Right cardiac atrium (tissue), 5 donors: ENCODE results near the gene PPP4R1. TPM values are rescaled to one million over a fixed set of nuclear protein-coding genes. Genes with fewer than 3 reads are reported as not detected.

Experiments used
- ATAC-seq, 2 donors: fragments of 200-7000 bp; cut with Tn5 transposase; one replicate each; pipeline versions ENCODE4 v1.8.0 to v1.9.1; 2020; ENCODE audit warnings: moderate library complexity in 2 of 2, mild to moderate bottlenecking in 1 of 2
- DNase-seq, 3 donors: peaks; one replicate each; pipeline ENCODE4 v3.0.0-alpha.2; 2020
- H3K27ac ChIP-seq: one replicate; pipeline ENCODE4 v1.5.1; 2013; ENCODE audit warnings: mild to moderate bottlenecking, low read length, control low read depth, moderate library complexity
- H3K27me3 ChIP-seq: one replicate; pipeline ENCODE4 v1.6.1; 2013; ENCODE audit not compliant: control insufficient read depth, insufficient read depth
- H3K4me1 ChIP-seq: one replicate; pipeline ENCODE4 v1.6.1; 2013; ENCODE audit warnings: low read length; ENCODE audit not compliant: control insufficient read depth, insufficient read depth
- H3K4me3 ChIP-seq: one replicate; pipeline ENCODE4 v1.5.1; 2013; ENCODE audit warnings: low read length, control low read depth
- H3K9me3 ChIP-seq: one replicate; pipeline ENCODE4 v1.6.1; 2013; ENCODE audit warnings: low read length; ENCODE audit not compliant: control insufficient read depth
- WGBS: extraction: QIAGEN DNeasy Blood & Tissue Kit; methylation state at CpG from one replicate; pipeline ENCODE4 v1.1.7; 2013; 5-methylcytosine and 5-hydroxymethylcytosine counted together
- intact Hi-C, 4 donors: fragments of 100-400 bp; cut with DNase I; formaldehyde crosslinking; loops; one replicate each; pipeline versions ENCODE4 v1.11.0 to v1.14.0; 2022 to 2023
- polyA plus RNA-seq: library from polyadenylated mRNA; stranded (reverse); fragments of 200-250 nt; gene quantifications from one replicate; pipeline ENCODE4 v1.2.3, GENCODE V29; 2013
- total RNA-seq, 4 donors: library from RNA; stranded (reverse); fragmentation: NEBNext Ultra II Directional; extraction: Animal tissue kit (Norgen Biotek cat#: 25700); gene quantifications; one replicate each; pipeline ENCODE4 v1.2.1, GENCODE V29; 2021
- donor health status: healthy with polysubstance abuse.
- donor health status: DM: no; HTN: yes; CAD: no.
- donor health status: DM: no; HTN: no; CAD: no.
- donor health status: DM: no; HTN: yes; CAD: no; lungs with severe emphysema.
- donor health status: DM: yes; HTN: yes; CAD: no.

Gene PPP4R1
- total and polyA plus RNA-seq, 5 donors, result 18.8 to 95.8 (median 63.1) TPM

DNA sequence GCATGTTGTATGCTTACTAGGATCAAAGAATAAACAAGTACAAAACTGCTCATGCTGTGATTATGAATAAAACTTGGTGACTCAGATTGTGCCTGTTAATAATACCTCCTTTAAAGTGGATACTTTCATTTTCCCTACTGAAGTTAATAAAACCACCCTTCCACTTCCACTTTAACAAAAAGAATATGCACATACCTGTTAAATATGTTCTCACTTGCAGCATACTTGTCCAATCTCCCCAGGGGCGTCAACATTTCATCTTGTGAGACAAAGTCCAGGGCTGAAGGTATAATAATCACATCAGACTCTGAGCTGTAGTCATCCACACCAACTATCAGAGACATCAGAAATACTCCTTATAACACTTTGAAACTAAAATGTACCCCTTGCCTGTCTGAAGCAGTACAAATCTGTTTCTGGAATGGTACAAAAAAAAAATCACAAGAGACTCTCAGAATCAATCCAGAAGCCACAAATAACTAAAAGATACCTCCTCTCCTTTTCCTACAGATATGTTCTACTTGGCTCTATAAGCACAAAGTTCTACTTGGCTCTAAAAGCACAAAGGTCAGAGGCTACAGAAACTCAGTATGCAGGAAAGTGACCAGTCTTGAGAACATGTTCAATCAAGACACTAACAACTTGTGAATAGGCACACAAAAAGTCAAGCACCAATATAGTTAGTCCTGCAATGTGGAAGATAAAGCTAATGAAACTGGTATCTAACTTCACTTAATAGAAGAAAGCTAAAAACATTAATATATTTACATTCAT lies 19.3 kb downstream of the PPP4R1 start:
- H3K27me3 ChIP-seq, result no peaks in the 10 kb centered on the region
- H3K4me1 ChIP-seq, result no peaks in the 10 kb centered on the region
- H3K9me3 ChIP-seq, result no peaks in the 10 kb centered on the region
- ATAC-seq (peak in 1 of 2 donors; percentile 32), DNase-seq (no peak)
- intact Hi-C loops, result no loop called here
- no peak overlapping the region for H3K4me3 ChIP-seq
- no peak overlapping the region for H3K27ac ChIP-seq
- 43% methylated on average over 1 of the region's 1 CpG for WGBS

DNA sequence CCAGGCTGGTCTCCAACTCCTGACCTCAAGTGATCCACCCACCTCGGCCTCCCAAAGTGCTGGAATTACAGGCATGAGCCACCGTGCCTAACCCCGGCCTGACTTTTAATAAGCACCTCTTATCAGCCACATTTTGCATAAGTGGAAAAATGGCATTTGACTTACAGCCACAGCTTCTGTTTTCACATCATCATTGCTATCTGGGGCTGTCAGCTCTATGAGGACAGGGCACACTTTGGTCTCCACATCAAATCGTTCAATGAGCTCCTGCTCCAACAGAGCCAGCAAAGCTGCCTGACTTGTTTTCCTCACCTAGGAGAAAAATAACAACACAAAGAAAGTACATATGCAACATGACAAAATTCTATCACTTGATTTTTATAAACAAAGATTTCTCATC lies 26.4 kb downstream of the PPP4R1 start:
- peak in 1 of 2 donors; percentile 33 for ATAC-seq

DNA sequence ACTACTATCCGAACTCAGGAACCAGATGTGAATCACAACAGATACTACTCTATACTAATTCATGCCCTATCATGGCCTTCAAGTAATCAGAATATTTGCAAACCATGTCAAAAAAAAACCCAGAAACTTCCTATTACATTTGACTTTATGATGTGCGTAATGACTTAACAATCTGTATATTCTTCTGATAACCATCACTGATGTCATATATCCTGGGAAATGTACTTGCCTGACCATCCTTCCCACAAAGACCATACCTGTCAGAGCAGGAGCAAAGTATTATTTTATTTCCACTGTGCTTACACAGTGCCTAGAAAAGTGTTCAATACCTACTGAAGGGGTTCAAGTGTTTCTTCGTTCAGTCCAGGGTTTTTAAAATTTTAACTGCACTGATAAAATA lies 27.5 kb downstream of the PPP4R1 start:
- Histone ChIP-seq H3K27ac (no peak overlapping the region), H3K4me1 (no peaks in the 10 kb centered on the region)
- WGBS, result 92% methylated on average over 3 of the region's 3 CpGs

More for the DNA sequence above, 26.4 kb downstream of the PPP4R1 start:
- WGBS, result 66% methylated on average over 4 of the region's 4 CpGs
- Histone ChIP-seq H3K4me3 (no peak overlapping the region), H3K4me1 (no peaks in the 10 kb centered on the region), H3K27ac (no peak overlapping the region), H3K9me3 (no peaks in the 10 kb centered on the region), H3K27me3 (no peaks in the 10 kb centered on the region)
- intact Hi-C loops, result no loop called here
- no peak for DNase-seq

DNA sequence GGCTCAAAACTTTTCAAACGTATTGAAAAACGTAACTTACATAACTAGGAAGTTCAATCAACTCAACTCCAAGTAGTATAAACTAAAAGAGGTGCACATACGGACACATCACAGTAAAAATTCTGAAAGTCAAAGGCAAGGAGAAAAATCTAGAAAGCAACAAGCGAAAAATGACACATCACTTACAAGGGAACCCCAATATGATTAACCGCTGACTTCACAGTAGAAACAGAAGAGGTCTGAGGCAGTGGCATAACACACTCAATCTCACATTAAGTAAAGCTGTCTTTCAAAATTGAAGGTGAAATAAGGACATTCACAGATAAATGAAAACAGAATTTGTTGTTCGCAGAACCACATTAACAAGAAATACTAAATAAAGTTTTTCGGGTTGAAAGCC lies 32.7 kb downstream of the PPP4R1 start:
- H3K4me3 ChIP-seq, result no peak overlapping the region
- no peaks in the 10 kb centered on the region for H3K27me3 ChIP-seq
- 97% methylated on average over 7 of the region's 7 CpGs for WGBS
- no peak overlapping the region for H3K27ac ChIP-seq
- H3K4me1 ChIP-seq, result no peaks in the 10 kb centered on the region
- ATAC-seq (no peak), DNase-seq (no peak)
- intact Hi-C loops, result no loop called here
- no peaks in the 10 kb centered on the region for H3K9me3 ChIP-seq

More for the DNA sequence above, 27.5 kb downstream of the PPP4R1 start:
- H3K27me3 ChIP-seq, result no peaks in the 10 kb centered on the region
- no peak overlapping the region for H3K4me3 ChIP-seq
- intact Hi-C loops, result no loop called here
- ATAC-seq (no peak), DNase-seq (no peak)
- H3K9me3 ChIP-seq, result no peaks in the 10 kb centered on the region

DNA sequence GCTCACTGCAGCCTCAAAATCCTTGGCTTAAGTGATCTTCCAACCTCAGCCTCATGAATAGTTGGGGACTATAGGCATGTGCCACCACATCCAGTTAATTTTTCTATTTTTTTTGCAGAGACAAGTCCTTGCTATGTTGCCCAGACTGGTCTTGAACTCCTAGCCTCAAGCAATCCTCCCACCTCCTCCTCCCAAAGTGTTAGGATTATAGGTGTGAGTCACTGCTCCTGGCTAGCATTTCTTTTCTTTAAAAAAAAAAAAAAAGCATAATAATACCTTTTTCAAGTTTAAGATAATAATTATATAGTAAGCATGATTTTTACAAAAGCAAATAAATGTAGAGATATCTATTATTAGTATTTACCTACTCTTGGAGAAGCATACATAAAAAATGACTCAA lies 36.1 kb downstream of the PPP4R1 start:
- no peaks in the 10 kb centered on the region for H3K4me1 ChIP-seq
- intact Hi-C loops, result loop anchor here in 2 of 4 donors (10.0 kb wide), 2 partner anchors 196 to 346 kb away; no protein-coding TSS in a partner anchor

DNA sequence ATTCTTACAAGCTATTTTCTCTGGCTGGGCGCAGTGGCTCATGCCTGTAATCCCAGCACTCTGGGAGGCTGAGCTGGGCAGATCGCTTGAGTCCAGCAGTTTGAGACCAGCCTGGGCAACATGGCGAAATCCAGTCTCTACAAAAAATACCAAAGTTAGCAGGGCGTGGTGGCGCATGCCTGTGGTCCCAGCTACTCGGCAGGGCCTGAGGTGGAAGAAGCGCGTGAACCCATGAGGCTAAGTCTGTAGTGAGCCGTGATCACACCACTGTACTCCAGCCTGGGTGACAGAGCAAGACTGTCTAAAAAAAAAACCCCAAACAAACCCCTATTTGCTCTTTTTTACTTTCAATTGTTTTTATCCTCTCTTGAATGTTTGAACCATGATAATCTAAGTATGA lies 37.0 kb downstream of the PPP4R1 start:
- intact Hi-C loops, result loop anchor here in 2 of 4 donors (10.0 kb wide), 2 partner anchors 197 to 347 kb away; no protein-coding TSS in a partner anchor
- Histone ChIP-seq H3K27ac (no peak overlapping the region), H3K4me3 (no peak overlapping the region), H3K27me3 (no peaks in the 10 kb centered on the region), H3K4me1 (no peaks in the 10 kb centered on the region), H3K9me3 (no peaks in the 10 kb centered on the region)
- WGBS, result 88% methylated on average over 9 of the region's 9 CpGs
- DNase-seq (peak in 1 of 3 donors; percentile 37), ATAC-seq (no peak)

More for the DNA sequence above, 36.1 kb downstream of the PPP4R1 start:
- no peak overlapping the region for H3K4me3 ChIP-seq
- H3K27me3 ChIP-seq, result no peaks in the 10 kb centered on the region
- no peak overlapping the region for H3K27ac ChIP-seq
- ATAC-seq, result no peak
- DNase-seq, result no peak
- no peaks in the 10 kb centered on the region for H3K9me3 ChIP-seq

DNA sequence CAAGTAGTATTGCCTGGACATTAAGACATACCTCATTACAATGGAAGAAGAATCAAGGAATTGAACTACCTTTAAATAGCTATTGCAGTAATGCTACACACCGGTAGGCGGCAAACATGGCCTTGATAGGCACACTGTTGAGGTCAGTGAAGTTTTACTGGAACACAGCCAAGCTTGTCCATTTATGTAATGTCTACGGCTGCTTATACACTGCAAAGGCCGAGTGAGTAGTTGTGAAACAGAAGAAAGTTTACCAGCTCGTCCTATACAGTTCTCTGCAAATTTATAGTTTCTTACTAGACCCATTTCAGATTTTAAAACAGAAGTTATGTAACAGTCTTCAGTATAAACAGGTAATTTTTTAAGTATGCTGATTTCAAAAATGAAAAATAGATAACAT lies 38.8 kb downstream of the PPP4R1 start:
- Histone ChIP-seq H3K27ac (no peak overlapping the region), H3K4me1 (no peaks in the 10 kb centered on the region), H3K27me3 (no peaks in the 10 kb centered on the region), H3K9me3 (no peaks in the 10 kb centered on the region), H3K4me3 (no peak overlapping the region)
- peak; percentile 97 for ATAC-seq
- intact Hi-C loops, result loop anchor here in 2 of 4 donors (10.0 kb wide), 2 partner anchors 199 to 349 kb away; no protein-coding TSS in a partner anchor
- DNase-seq, result peak; percentile 65 to 77 (median 67)
- WGBS, result 9% methylated on average over 5 of the region's 5 CpGs

DNA sequence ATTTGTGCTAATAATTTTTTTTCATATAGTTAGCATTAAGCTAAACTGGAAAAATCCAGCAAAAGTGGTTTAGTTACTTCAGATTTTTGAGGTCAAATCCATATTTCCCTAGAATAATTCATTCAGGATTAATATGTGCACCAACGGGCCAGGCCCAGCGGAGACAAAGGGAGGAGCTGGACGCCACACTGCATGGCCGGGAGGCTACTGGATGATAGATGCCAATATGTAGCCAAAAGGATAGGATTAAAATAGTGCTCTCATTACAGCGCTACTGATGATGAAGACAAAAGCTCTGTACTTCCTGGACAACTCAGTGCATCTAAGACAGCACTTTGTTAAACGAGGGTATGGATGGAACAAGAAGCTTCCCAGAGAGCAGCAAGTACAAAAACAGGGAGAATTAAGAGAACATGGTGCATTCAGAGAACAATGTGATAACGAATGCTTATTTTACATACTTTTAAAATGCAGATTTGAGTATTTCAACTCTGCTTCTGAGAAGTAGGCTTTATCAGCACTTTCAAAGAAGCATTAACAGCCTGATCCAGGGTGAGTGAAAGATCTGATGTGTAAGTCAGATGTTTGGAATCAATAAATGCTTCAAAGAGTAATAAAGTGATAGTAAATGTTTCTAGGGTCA lies 39.8 kb downstream of the PPP4R1 start:
- no peak overlapping the region for H3K27ac ChIP-seq
- WGBS, result 84% methylated on average over 7 of the region's 7 CpGs
- no peak overlapping the region for H3K4me3 ChIP-seq
- no peaks in the 10 kb centered on the region for H3K27me3 ChIP-seq
- ATAC-seq (no peak), DNase-seq (no peak)
- no peaks in the 10 kb centered on the region for H3K9me3 ChIP-seq
- intact Hi-C loops, result loop anchor here in 2 of 4 donors (10.0 kb wide), 2 partner anchors 200 to 350 kb away; no protein-coding TSS in a partner anchor
- no peaks in the 10 kb centered on the region for H3K4me1 ChIP-seq

DNA sequence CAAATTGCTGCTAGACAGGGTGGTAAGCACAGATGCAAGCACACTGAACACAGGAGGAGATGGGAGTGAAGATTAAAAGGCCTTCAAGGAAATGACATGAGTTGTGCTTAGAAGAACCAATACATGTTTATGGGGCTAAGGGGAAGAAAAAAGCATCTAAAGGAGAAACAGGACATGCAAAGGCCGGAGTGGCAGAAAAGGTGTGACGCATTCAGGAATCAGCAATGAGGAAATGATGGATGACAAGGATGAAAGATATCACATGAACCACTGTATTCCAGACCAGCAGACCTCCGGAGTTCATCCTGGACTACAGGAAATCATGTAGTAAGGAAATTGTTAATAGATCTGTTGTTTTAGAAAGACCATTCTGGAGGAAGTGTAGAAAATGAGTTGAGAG lies 42.8 kb downstream of the PPP4R1 start:
- no peak for ATAC-seq
- H3K4me3 ChIP-seq, result no peak overlapping the region
- H3K4me1 ChIP-seq, result no peaks in the 10 kb centered on the region
- intact Hi-C loops, result loop anchor here in 2 of 4 donors (10.0 kb wide), 2 partner anchors 203 to 353 kb away; no protein-coding TSS in a partner anchor
- no peaks in the 10 kb centered on the region for H3K9me3 ChIP-seq
- H3K27ac ChIP-seq, result no peak overlapping the region
- 78% methylated on average over 3 of the region's 3 CpGs for WGBS
- no peak for DNase-seq
- no peaks in the 10 kb centered on the region for H3K27me3 ChIP-seq

DNA sequence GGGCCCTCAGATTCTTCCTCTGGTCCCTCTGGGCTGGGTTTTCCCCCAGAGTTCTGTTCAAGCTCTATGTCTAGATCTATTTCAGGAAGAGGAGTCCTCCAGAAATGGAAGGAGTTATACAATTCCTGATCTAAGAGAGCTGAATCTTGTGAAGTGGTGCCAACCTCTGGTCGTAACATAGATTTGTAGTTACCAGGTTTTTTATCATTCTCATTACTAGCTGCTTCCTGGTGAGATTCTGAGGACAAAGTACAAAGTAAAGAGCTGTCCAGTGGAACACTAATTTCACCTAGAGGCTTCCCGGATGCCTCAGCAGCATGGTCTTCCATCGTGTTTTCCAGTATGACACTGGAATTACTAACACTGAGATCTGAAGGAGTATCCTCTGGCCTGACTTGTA lies 44.1 kb downstream of the PPP4R1 start:
- no peaks in the 10 kb centered on the region for H3K9me3 ChIP-seq
- no peak for DNase-seq
- intact Hi-C loops, result loop anchor here in 2 of 4 donors (10.0 kb wide), 2 partner anchors 205 to 355 kb away; no protein-coding TSS in a partner anchor
- ATAC-seq, result no peak
- WGBS, result 69% methylated on average over 3 of the region's 3 CpGs
- H3K27ac ChIP-seq, result no peak overlapping the region
- peaks cover 2% of the 10 kb centered on the region for H3K4me1 ChIP-seq
- no peaks in the 10 kb centered on the region for H3K27me3 ChIP-seq
- no peak overlapping the region for H3K4me3 ChIP-seq

DNA sequence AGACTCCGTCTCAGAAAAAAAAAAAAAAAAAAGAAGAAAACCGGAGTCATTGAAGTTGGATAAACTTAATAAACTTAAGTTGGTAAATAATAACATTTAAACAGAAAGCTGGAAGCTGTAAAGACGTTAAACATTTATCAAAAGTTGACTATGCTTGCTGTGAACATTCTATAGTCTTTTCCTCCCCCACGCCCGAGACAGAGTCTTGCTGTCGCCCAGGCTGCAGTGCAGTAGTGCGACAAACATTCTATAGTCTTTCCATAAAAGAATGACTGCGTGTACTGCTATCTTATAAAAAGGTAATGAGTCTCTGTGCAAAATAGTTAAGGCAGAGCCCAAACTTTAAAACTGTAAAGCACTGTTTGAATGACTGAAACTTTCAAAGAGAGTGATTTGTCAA lies 45.2 kb downstream of the PPP4R1 start:
- DNase-seq (no peak), ATAC-seq (no peak)
- no peaks in the 10 kb centered on the region for H3K27me3 ChIP-seq
- H3K4me3 ChIP-seq, result no peak overlapping the region
- WGBS, result 90% methylated on average over 8 of the region's 8 CpGs
- H3K4me1 ChIP-seq, result peaks cover 2% of the 10 kb centered on the region
- no peak overlapping the region for H3K27ac ChIP-seq
- intact Hi-C loops, result no loop called here
- no peaks in the 10 kb centered on the region for H3K9me3 ChIP-seq
